HepG2 (cell line): ENCODE data around the gene NEK11. TPM values are rescaled to one million over a fixed set of nuclear protein-coding genes. Genes with fewer than 3 reads are reported as not detected.
"Not testable (repeated sequence)": the region's sequence is repeated elsewhere in the genome, so short reads cannot be mapped to it uniquely, and the experiment has no call there.

ENCODE experiments used
- ATAC-seq: fragments of 200-7000 bp; cut with Tn5 transposase; 3 replicates; pipeline ENCODE4 v1.9.1; 2020; ENCODE audit warnings: mild to moderate bottlenecking, moderate library complexity
- BruUV-seq: library from RNA; stranded (reverse); fragments of 400-500 nt; replicated peaks from 2 replicates; lab custom pipeline; 2021; lab: Mats Ljungman, UMichigan
- CTCF ChIA-PET: fragments of 300-600 bp; formaldehyde crosslinking; extraction: SDS; loops from one replicate; lab custom pipeline; 2021; ENCODE audit warnings: low total read pairs, inconsistent platforms, low intra/inter-chr PET ratio; lab: Yijun Ruan, JAX
- POLR2A ChIA-PET: fragments of 350-600 bp; sonication (Branson Sonifier 250); formaldehyde crosslinking; loops from one replicate; lab custom pipeline; 2020; ENCODE audit warnings: antibody characterized with exemption, inconsistent platforms; lab: Yijun Ruan, JAX
- DNase-seq: peaks from one replicate; pipeline ENCODE4 v3.0.0-alpha.2; 2015; ENCODE audit warnings: low spot score
- FAIRE-seq: peaks from 3 replicates; lab custom pipeline; 2011; peaks lifted over from hg19 to GRCh38; lab: Jason Lieb, UNC
- H2AFZ ChIP-seq: one replicate; pipeline ENCODE4 v1.6.1; 2011; ENCODE audit warnings: low read length, inconsistent platforms
- H3K27ac ChIP-seq: fragments of 300-600 bp; 3 replicates; pipeline ENCODE4 v1.8.0; 2011; ENCODE audit warnings: mixed run types, mild to moderate bottlenecking, mixed read lengths, low read length, inconsistent platforms; ENCODE audit not compliant: insufficient read depth; ENCODE audit errors: extremely low read length
- H3K27me3 ChIP-seq, 2 experiments: fragments of 200-600 bp in 1 of 2; 2 replicates in 1 of 2; 3 replicates in 1 of 2; pipeline versions ENCODE4 v1.6.0 to v1.8.0; 2011; ENCODE audit warnings: low read length in 2 of 2, mild to moderate bottlenecking in 2 of 2, moderate library complexity in 2 of 2, inconsistent platforms in 1 of 2; ENCODE audit not compliant: insufficient read depth in 2 of 2, control insufficient read depth in 1 of 2
- H3K36me3 ChIP-seq, 2 experiments: fragments of 200-600 bp in 1 of 2; replicated peaks in 1 of 2; 2 replicates in 1 of 2; 3 replicates in 1 of 2; pipeline versions ENCODE4 v1.5.1 to v1.8.0; 2011; ENCODE audit warnings: low read length in 2 of 2, inconsistent platforms in 1 of 2; ENCODE audit not compliant: insufficient read depth in 2 of 2, control insufficient read depth in 1 of 2
- H3K4me1 ChIP-seq: 2 replicates; pipeline ENCODE4 v1.5.1; 2012; ENCODE audit warnings: low read length, inconsistent platforms; ENCODE audit not compliant: insufficient read depth
- H3K4me2 ChIP-seq: 2 replicates; pipeline ENCODE4 v1.6.0; 2011; ENCODE audit warnings: low read depth, low read length, inconsistent platforms
- H3K4me3 ChIP-seq, 3 experiments: fragments of 200-600 bp in 1 of 3; sonication (generic), shearing (Covaris generic) in 1 of 3; replicated peaks in 1 of 3; 2 replicates each; pipeline ENCODE4 v1.5.1; 2011 to 2016; ENCODE audit warnings: low read length in 3 of 3, inconsistent platforms in 2 of 3, low read depth in 2 of 3, mild to moderate bottlenecking in 2 of 3, control low read depth in 1 of 3, mixed read lengths in 1 of 3; ENCODE audit not compliant: insufficient read depth in 1 of 3
- H3K79me2 ChIP-seq: one replicate; pipeline ENCODE4 v1.6.1; 2011; ENCODE audit warnings: low read length, inconsistent platforms; ENCODE audit not compliant: insufficient read depth
- H3K9ac ChIP-seq: 2 replicates; pipeline ENCODE4 v1.6.0; 2011; ENCODE audit warnings: mild to moderate bottlenecking, low read depth, low read length, inconsistent platforms; ENCODE audit not compliant: insufficient read depth
- H3K9me3 ChIP-seq: 2 replicates; pipeline ENCODE4 v1.5.1; 2012; ENCODE audit warnings: mild to moderate bottlenecking, low read length
- H4K20me1 ChIP-seq: 2 replicates; pipeline ENCODE4 v1.6.0; 2011; ENCODE audit warnings: inconsistent platforms, mild to moderate bottlenecking, low read length, moderate library complexity; ENCODE audit not compliant: insufficient read depth
- ATAD3A ChIP-seq: sonication (generic); formaldehyde crosslinking; IDR thresholded peaks from 2 replicates; pipeline ENCODE4 v1.4.0; 2020; ENCODE audit warnings: missing genetic modification reagents
- KDM5A ChIP-seq: fragments of 200-600 bp; sonication (generic); IDR thresholded peaks from 2 replicates; pipeline ENCODE4 v1.7.0; 2018; ENCODE audit warnings: antibody characterized with exemption, mild to moderate bottlenecking, low read length, borderline replicate concordance
- MEIS2 ChIP-seq: sonication (generic); formaldehyde crosslinking; IDR thresholded peaks from 2 replicates; pipeline ENCODE4 v1.9.0; 2021; ENCODE audit warnings: mild to moderate bottlenecking, missing genetic modification reagents
- TBL1XR1 ChIP-seq: fragments of 150-350 bp; IDR thresholded peaks from 2 replicates; pipeline ENCODE4 v1.6.1; 2014; ENCODE audit warnings: borderline replicate concordance, low read length; ENCODE audit not compliant: partially characterized antibody
- ZFX ChIP-seq: sonication (generic); formaldehyde crosslinking; IDR thresholded peaks from 2 replicates; pipeline ENCODE4 v1.4.0; 2020; ENCODE audit warnings: mild to moderate bottlenecking, low read depth, missing genetic modification reagents, moderate library complexity
- ZNF17 ChIP-seq: sonication (generic); formaldehyde crosslinking; IDR thresholded peaks from 2 replicates; pipeline ENCODE4 v1.5.0; 2020; ENCODE audit warnings: mild to moderate bottlenecking, missing genetic modification reagents
- ZNF329 ChIP-seq: sonication (generic); formaldehyde crosslinking; IDR thresholded peaks from 2 replicates; pipeline ENCODE4 v1.9.0; 2021; ENCODE audit warnings: low read depth, mild to moderate bottlenecking, missing genetic modification reagents
- ZNF792 ChIP-seq: IDR thresholded peaks from 2 replicates; pipeline ENCODE4 v1.6.1; 2016
- ZSCAN31 ChIP-seq: sonication (generic); formaldehyde crosslinking; IDR thresholded peaks from 2 replicates; pipeline ENCODE4 v1.5.0; 2020; ENCODE audit warnings: low read depth, mild to moderate bottlenecking, missing genetic modification reagents
- WGBS: methylation state at CpG from one replicate; pipeline ENCODE4 v1.1.6; 2017; ENCODE audit warnings: low lambda C conversion rate; 5-methylcytosine and 5-hydroxymethylcytosine counted together
- in situ Hi-C: cut with HindIII; loops from 2 replicates; pipeline ENCODE4 v1.10.0; 2017; ENCODE audit warnings: low pct_unique_long_range_greater_than_20kb; ENCODE audit not compliant: extremely low pct_ligation_motif_present
- intact Hi-C: fragments of 100-400 bp; cut with micrococcal nuclease; formaldehyde crosslinking; loops from one replicate; pipeline ENCODE4 v1.10.0; 2022; ENCODE audit not compliant: unreplicated experiment
- polyA plus RNA-seq, 8 experiments: library from polyadenylated mRNA; depleted of rRNA in 3 of 8; stranded (reverse) in 7 of 8; unstranded in 1 of 8; fragments of >200 nt; fragmentation: Illumina TruSeq in 4 of 8; extraction: Trizol in 4 of 8; gene quantifications; 2 replicates each; pipeline versions ENCODE4 v1.2.1 to v1.2.3, GENCODE V29; 2011 to 2016; ENCODE audit warnings: low read depth in 4 of 8, missing spikeins in 1 of 8, mixed read lengths in 1 of 8; ENCODE audit not compliant: insufficient read depth in 1 of 8
- total RNA-seq, 5 experiments: library from RNA; depleted of rRNA; stranded (reverse); fragments of >200 nt; fragmentation: Illumina TruSeq; extraction: Trizol; gene quantifications; 2 replicates each; pipeline ENCODE4 v1.2.3, GENCODE V29; 2016; ENCODE audit warnings: low read depth in 1 of 5
- TF ChIP-seq, protein P1 (sequence below): sonication (generic); formaldehyde crosslinking; IDR thresholded peaks from 2 replicates; pipeline ENCODE4 v1.4.0; 2020; ENCODE audit warnings: missing genetic modification reagents, borderline replicate concordance
- TF ChIP-seq, protein P2 (sequence below): sonication (generic); IDR thresholded peaks from 2 replicates; pipeline ENCODE4 v1.6.1; 2016; ENCODE audit warnings: low read depth, borderline replicate concordance

Gene NEK11
- total and polyA plus RNA-seq, 2 of the 13 experiments (the other 11 are each of a cell fraction or from before 2014, with no cell fraction given) = 0.95 to 2.2 TPM

DNA sequence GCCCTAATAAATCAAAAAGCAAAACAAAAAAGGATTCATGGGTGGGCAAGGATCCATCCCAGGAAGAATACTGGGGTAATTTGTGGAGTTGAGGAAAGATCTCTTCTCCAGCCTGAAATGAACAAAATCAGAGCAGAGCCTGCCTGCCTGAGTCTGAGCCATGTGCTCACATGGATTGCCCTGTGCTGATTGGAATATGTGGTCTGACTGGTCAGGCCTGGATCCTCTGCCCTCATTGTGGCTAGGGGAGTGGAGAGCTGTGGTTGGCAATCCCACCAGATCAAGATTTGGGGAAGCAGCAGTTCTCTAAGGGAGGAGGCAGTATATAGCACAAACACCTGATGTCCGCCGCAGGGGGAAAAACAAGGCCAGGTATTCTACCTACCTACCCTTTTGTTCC, 348.1 kb downstream of the NEK11 start:
- no peaks in the 10 kb centered on the region; a peak in 1 of 5 replicates for H3K36me3 ChIP-seq
- H4K20me1 ChIP-seq = no peaks in the 10 kb centered on the region
- DNase-seq (no peak), FAIRE-seq (no peak), ATAC-seq (no peak)
- no peak overlapping the region for H3K27ac ChIP-seq
- BruUV-seq = no TSS peak
- TF ChIP-seq ZNF329 (no peak), ZNF17 (no peak), TBL1XR1 (no peak)
- ChIA-PET CTCF (no interaction called here), POLR2A (no interaction called here)
- H3K4me1 ChIP-seq = no peaks in the 10 kb centered on the region
- no peak overlapping the region for H3K4me3 ChIP-seq
- H3K27me3 ChIP-seq = no peaks in the 10 kb centered on the region
- no peak overlapping the region for H3K9ac ChIP-seq
- intact Hi-C loops = no loop called here
- no peak overlapping the region for H3K4me2 ChIP-seq
- no peaks in the 10 kb centered on the region for H3K79me2 ChIP-seq
- in situ Hi-C loops = no loop called here
- H2AFZ ChIP-seq = no peak overlapping the region
- no peaks in the 10 kb centered on the region for H3K9me3 ChIP-seq
- WGBS = 100% methylated on average over 2 of the region's 2 CpGs

DNA sequence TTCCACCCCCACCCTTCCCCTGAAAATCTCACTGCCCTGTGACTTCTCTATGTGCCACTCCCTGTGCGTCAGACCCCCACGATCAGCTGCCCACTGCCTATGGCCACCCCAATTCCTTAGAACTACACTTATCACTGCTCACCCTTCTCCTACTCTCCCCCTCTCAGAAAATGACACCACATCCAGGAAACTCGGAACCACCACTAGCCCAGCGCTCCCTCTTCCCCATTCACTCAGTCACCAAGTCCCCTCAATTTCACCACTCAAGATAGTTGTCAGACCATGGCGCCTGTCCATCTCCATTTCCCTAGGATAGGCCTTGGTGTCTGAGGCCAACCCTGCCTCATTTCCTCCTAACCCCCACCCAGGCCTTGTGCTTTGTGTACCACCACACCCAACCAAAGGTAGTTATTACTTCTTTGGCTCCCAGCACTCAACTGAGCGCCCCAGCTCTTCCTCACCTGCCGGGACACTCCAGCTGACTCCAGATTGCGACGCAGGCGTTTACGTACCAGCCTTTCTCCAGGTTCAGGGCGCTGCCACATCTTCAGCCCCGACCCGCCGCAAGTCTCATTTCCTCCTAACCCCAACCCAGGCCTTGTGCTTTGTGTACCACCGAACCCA, 354.3 kb downstream of the NEK11 start:
- peak overlapping the region; percentile 20 for H2AFZ ChIP-seq
- TF ChIP-seq MEIS2 (CRISPR knock-in tag) (0 out of 2 replicates have a peak, but pooled peaks have one; percentile 7), ZFX (CRISPR knock-in tag) (peak; percentile 72), KDM5A (0 out of 2 replicates have a peak, but pooled peaks have one; percentile 37), ZSCAN31 (0 out of 2 replicates have a peak, but pooled peaks have one; percentile 1), ATAD3A (CRISPR knock-in tag) (0 out of 2 replicates have a peak, but pooled peaks have one; percentile 58), ZNF792 (CRISPR knock-in tag) (peak; percentile 9; the same call in 1 of the 2 replicates)
- TF ChIP-seq, protein P1, sequence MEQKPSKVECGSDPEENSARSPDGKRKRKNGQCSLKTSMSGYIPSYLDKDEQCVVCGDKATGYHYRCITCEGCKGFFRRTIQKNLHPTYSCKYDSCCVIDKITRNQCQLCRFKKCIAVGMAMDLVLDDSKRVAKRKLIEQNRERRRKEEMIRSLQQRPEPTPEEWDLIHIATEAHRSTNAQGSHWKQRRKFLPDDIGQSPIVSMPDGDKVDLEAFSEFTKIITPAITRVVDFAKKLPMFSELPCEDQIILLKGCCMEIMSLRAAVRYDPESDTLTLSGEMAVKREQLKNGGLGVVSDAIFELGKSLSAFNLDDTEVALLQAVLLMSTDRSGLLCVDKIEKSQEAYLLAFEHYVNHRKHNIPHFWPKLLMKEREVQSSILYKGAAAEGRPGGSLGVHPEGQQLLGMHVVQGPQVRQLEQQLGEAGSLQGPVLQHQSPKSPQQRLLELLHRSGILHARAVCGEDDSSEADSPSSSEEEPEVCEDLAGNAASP (CRISPR knock-in tag) = 0 out of 2 replicates have a peak, but pooled peaks have one; percentile 3
- TF ChIP-seq, protein P2, sequence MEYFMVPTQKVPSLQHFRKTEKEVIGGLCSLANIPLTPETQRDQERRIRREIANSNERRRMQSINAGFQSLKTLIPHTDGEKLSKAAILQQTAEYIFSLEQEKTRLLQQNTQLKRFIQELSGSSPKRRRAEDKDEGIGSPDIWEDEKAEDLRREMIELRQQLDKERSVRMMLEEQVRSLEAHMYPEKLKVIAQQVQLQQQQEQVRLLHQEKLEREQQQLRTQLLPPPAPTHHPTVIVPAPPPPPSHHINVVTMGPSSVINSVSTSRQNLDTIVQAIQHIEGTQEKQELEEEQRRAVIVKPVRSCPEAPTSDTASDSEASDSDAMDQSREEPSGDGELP = peak; percentile 53; the same call in 1 of the 2 replicates
- TF ChIP-seq, all 625 proteins: peak for 8; not testable (repeated sequence) for 617
- H3K36me3 ChIP-seq, H3K27me3 ChIP-seq, DNase-seq, in situ Hi-C loops, H4K20me1 ChIP-seq, FAIRE-seq, H3K9me3 ChIP-seq, H3K79me2 ChIP-seq, CTCF ChIA-PET: not testable (repeated sequence)
- peak; percentile 11 for ATAC-seq
- Histone ChIP-seq H3K4me1 (peaks cover 19% of the 10 kb centered on the region), H3K4me3 (peak overlapping the region; percentile 57 to 82 (median 77)), H3K4me2 (peak overlapping the region; percentile 81), H3K27ac (peak overlapping the region; percentile 42), H3K9ac (peak overlapping the region; percentile 62)
- 2% methylated on average over 16 of the region's 16 CpGs for WGBS
- intact Hi-C loops = loop anchor here (5.0 to 10.0 kb wide), 4 partner anchors 106 to 346 kb away; partner anchors contain the start of gene MRPL3
- POLR2A ChIA-PET = interaction anchor here (0.6 to 1.9 kb wide), 14 partner anchors 7 to 487 kb away, joined by 3 to 13 read pairs (median 4); partner anchors contain the start of genes ASTE1, ATP2C1 and NEK11
- TSS peak; percentile 53 for BruUV-seq
